Measurements from ENCODE around the gene CCDC71. TPM values are rescaled to one million over a fixed set of nuclear protein-coding genes. Genes with fewer than 3 reads are reported as not detected.

The CCDC71 gene
- total and polyA plus RNA-seq, 9 of the 15 experiments (the other 6 are each of a cell fraction or from before 2014, with no cell fraction given) = 0.13 to 19.3 (median 14.3) TPM

DNA sequence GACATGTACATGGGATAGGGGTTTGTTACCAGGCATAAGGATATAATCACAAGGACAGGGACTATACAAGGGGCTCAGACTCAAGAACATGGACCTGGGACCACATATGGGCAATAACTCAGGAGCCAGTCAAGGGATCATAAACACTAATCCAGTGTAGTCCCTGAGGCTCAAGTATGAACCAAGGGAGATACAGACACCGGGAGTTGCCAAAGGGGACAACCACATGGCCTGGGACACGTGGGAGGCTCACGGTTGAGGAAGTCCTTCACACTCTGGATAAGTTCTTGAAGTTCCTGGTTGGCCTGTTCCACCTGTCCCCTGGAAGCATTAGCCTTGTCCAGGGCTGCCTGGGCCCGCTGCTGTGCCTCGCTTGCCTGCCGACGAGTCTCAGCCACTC, 43.7 kb downstream of the CCDC71 start:
- CTCF ChIA-PET (ENCODE audit: low intra/inter-chr PET ratio) = no interaction called here
- peaks cover 21% of the 10 kb centered on the region; the same call in 2 of the 3 replicates for H3K36me3 ChIP-seq (ENCODE audit: control insufficient read depth, insufficient read depth, low read length)
- H3K4me2 ChIP-seq (ENCODE audit: insufficient read depth, low read length) = no peak overlapping the region
- no peaks in the 10 kb centered on the region for H3K9me3 ChIP-seq (replicated peaks; ENCODE audit: control insufficient read depth, insufficient read depth, low read depth, low read length)
- TF ChIP-seq SMARCC2 (IDR thresholded peaks at IDR 0.05; ENCODE audit: low read depth) = no peak
- TF ChIP-seq, protein P1, sequence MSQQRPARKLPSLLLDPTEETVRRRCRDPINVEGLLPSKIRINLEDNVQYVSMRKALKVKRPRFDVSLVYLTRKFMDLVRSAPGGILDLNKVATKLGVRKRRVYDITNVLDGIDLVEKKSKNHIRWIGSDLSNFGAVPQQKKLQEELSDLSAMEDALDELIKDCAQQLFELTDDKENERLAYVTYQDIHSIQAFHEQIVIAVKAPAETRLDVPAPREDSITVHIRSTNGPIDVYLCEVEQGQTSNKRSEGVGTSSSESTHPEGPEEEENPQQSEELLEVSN (IDR thresholded peaks at IDR 0.05; ENCODE audit: borderline replicate concordance in 1 of 2, extremely low read depth in 1 of 2, insufficient read depth in 1 of 2, insufficient read length in 1 of 2, low read depth in 1 of 2, low read length in 1 of 2, poor library complexity in 1 of 2, severe bottlenecking in 1 of 2) = peak in 1 of 2 experiments; percentile 10
- no peak overlapping the region for H2AFZ ChIP-seq (ENCODE audit: low read depth, low read length)
- H3K4me3 ChIP-seq = no peak overlapping the region
- in situ Hi-C loops (cut with MboI) = no loop called here
- H4K20me1 ChIP-seq (replicated peaks; ENCODE audit: control insufficient read depth, insufficient read depth, low read length) = no peaks in the 10 kb centered on the region
- peak overlapping the region in 1 of 2 experiments; percentile 64; a peak in 1 of 4 replicates for H3K9ac ChIP-seq (ENCODE audit: insufficient read depth in 1 of 2, low read depth in 2 of 2, low read length in 2 of 2)
- DNase-seq (ENCODE audit: extremely low read depth in 1 of 4, low spot score in 3 of 4) = no peak
- H3K27me3 ChIP-seq (ENCODE audit: control insufficient read depth in 2 of 2, insufficient read depth in 2 of 2, low read length in 2 of 2) = no peaks in the 10 kb centered on the region
- no peak for FAIRE-seq
- ATAC-seq = no peak
- no peaks in the 10 kb centered on the region for H3K9me1 ChIP-seq (ENCODE audit: control insufficient read depth, insufficient read depth, low read length)
- POLR2A ChIA-PET = interaction anchor here (0.6 to 2.1 kb wide), 2 partner anchors 10 to 45 kb away, joined by 3 to 5 read pairs; partner anchors contain the start of gene LAMB2
- peaks cover 9 to 39% of the 10 kb centered on the region in 2 experiments; a peak in 4 of 5 replicates for H3K4me1 ChIP-seq (replicated peaks in 1 of 2; ENCODE audit: control insufficient read depth in 2 of 2, insufficient read depth in 2 of 2, low read length in 2 of 2)
- H3K27ac ChIP-seq (ENCODE audit: extremely low read depth, low read depth, low read length) = no peak overlapping the region
- no TSS peak for BruUV-seq (replicated peaks)
- 74% methylated on average over 7 of the region's 7 CpGs for WGBS (ENCODE audit: insufficient coverage, low coverage, missing lambda C conversion rate)
- H3K79me2 ChIP-seq (ENCODE audit: control insufficient read depth, insufficient read depth, low read length) = peaks cover 20% of the 10 kb centered on the region
- intact Hi-C loops (cut with micrococcal nuclease) = no loop called here

DNA sequence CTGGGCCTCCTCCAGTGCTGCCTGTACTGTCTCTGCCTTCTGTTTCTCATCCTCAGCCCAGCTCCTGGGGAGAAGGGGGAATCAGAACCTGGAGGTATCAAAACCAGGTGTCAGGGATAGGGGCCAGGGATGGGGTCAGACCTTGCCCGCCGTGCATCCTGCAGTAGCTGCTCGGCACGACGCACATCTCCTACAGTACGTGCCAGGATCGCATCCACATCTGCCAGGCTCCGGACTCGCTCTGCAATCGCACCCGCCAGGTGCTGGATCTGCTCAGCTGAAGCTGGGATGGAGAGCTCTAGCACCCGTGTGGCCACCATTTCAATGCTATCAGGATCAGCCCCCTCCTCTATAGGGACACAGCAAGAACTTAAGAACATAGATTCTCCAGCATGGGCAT, 44.1 kb downstream of the CCDC71 start:
- peaks cover 9 to 41% of the 10 kb centered on the region in 2 experiments; a peak in 4 of 5 replicates for H3K4me1 ChIP-seq (replicated peaks in 1 of 2; ENCODE audit: control insufficient read depth in 2 of 2, insufficient read depth in 2 of 2, low read length in 2 of 2)
- H2AFZ ChIP-seq (ENCODE audit: low read depth, low read length) = no peak overlapping the region
- peaks cover 20% of the 10 kb centered on the region for H3K79me2 ChIP-seq (ENCODE audit: control insufficient read depth, insufficient read depth, low read length)
- CTCF ChIA-PET (ENCODE audit: low intra/inter-chr PET ratio) = no interaction called here
- no peak for FAIRE-seq
- intact Hi-C loops (cut with micrococcal nuclease) (no loop called here), in situ Hi-C loops (cut with MboI) (no loop called here)
- H3K9ac ChIP-seq (ENCODE audit: insufficient read depth in 1 of 2, low read depth in 2 of 2, low read length in 2 of 2) = no peak overlapping the region; a peak in 1 of 4 replicates
- peaks cover 25% of the 10 kb centered on the region; the same call in 2 of the 3 replicates for H3K36me3 ChIP-seq (ENCODE audit: control insufficient read depth, insufficient read depth, low read length)
- no peak for DNase-seq (ENCODE audit: extremely low read depth in 1 of 4, low spot score in 3 of 4)
- H3K27ac ChIP-seq (ENCODE audit: extremely low read depth, low read depth, low read length) = no peak overlapping the region
- H3K4me2 ChIP-seq (ENCODE audit: insufficient read depth, low read length) = no peak overlapping the region
- no peaks in the 10 kb centered on the region for H3K9me1 ChIP-seq (ENCODE audit: control insufficient read depth, insufficient read depth, low read length)
- BruUV-seq (replicated peaks) = no TSS peak
- H3K4me3 ChIP-seq = no peak overlapping the region
- ATAC-seq = no peak
- H3K27me3 ChIP-seq (ENCODE audit: control insufficient read depth in 2 of 2, insufficient read depth in 2 of 2, low read length in 2 of 2) = no peaks in the 10 kb centered on the region
- no peaks in the 10 kb centered on the region for H4K20me1 ChIP-seq (replicated peaks; ENCODE audit: control insufficient read depth, insufficient read depth, low read length)
- POLR2A ChIA-PET = interaction anchor here (0.6 kb wide), 2 partner anchors 12 to 45 kb away, joined by 3 read pairs; no protein-coding TSS in a partner anchor
- 96% methylated on average over 7 of the region's 12 CpGs for WGBS (ENCODE audit: insufficient coverage, low coverage, missing lambda C conversion rate)
- no peaks in the 10 kb centered on the region for H3K9me3 ChIP-seq (replicated peaks; ENCODE audit: control insufficient read depth, insufficient read depth, low read depth, low read length)
- TF ChIP-seq CBX3 (IDR thresholded peaks at IDR 0.05; ENCODE audit: borderline replicate concordance in 1 of 2, low read length in 2 of 2) (no peak), ZFP30 (CRISPR knock-in tag; IDR thresholded peaks at IDR 0.05; ENCODE audit: borderline replicate concordance) (no peak), ARHGAP35 (IDR thresholded peaks at IDR 0.05; ENCODE audit: partially characterized antibody) (no peak), EGR1 (conservative IDR thresholded peaks at IDR 0.05) (no peak)
- TF ChIP-seq, protein P2, sequence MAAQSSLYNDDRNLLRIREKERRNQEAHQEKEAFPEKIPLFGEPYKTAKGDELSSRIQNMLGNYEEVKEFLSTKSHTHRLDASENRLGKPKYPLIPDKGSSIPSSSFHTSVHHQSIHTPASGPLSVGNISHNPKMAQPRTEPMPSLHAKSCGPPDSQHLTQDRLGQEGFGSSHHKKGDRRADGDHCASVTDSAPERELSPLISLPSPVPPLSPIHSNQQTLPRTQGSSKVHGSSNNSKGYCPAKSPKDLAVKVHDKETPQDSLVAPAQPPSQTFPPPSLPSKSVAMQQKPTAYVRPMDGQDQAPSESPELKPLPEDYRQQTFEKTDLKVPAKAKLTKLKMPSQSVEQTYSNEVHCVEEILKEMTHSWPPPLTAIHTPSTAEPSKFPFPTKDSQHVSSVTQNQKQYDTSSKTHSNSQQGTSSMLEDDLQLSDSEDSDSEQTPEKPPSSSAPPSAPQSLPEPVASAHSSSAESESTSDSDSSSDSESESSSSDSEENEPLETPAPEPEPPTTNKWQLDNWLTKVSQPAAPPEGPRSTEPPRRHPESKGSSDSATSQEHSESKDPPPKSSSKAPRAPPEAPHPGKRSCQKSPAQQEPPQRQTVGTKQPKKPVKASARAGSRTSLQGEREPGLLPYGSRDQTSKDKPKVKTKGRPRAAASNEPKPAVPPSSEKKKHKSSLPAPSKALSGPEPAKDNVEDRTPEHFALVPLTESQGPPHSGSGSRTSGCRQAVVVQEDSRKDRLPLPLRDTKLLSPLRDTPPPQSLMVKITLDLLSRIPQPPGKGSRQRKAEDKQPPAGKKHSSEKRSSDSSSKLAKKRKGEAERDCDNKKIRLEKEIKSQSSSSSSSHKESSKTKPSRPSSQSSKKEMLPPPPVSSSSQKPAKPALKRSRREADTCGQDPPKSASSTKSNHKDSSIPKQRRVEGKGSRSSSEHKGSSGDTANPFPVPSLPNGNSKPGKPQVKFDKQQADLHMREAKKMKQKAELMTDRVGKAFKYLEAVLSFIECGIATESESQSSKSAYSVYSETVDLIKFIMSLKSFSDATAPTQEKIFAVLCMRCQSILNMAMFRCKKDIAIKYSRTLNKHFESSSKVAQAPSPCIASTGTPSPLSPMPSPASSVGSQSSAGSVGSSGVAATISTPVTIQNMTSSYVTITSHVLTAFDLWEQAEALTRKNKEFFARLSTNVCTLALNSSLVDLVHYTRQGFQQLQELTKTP (IDR thresholded peaks at IDR 0.05; ENCODE audit: low read depth in 1 of 2, partially characterized antibody in 2 of 2) = no peak
